ENCODE results near the gene NCAM1. TPM values are rescaled to one million over a fixed set of nuclear protein-coding genes. Genes with fewer than 3 reads are reported as not detected.

NCAM1 gene
- total and polyA plus RNA-seq, 2 experiments from 2014 or later = 0.76 to 1.6 TPM

DNA sequence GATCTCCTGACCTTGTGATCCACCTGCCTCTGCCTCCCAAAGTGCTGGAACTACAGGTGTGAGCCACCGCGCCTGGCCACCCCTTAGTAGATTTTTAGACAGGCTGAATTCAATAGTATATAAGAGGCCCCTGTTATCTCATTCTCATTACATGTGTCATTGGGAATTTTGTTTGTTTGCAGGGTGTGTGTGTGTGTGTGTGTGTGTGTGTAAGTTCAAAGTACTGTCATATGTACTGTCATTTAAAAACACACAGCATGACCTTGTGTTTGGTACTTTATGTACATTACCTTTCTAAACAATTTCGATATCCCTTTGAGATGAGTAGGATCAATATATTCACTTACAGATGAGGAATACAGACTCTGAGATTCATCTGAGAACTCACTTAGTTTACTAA, 234.5 kb downstream of the NCAM1 start (continued):
- TF ChIP-seq, protein P1, sequence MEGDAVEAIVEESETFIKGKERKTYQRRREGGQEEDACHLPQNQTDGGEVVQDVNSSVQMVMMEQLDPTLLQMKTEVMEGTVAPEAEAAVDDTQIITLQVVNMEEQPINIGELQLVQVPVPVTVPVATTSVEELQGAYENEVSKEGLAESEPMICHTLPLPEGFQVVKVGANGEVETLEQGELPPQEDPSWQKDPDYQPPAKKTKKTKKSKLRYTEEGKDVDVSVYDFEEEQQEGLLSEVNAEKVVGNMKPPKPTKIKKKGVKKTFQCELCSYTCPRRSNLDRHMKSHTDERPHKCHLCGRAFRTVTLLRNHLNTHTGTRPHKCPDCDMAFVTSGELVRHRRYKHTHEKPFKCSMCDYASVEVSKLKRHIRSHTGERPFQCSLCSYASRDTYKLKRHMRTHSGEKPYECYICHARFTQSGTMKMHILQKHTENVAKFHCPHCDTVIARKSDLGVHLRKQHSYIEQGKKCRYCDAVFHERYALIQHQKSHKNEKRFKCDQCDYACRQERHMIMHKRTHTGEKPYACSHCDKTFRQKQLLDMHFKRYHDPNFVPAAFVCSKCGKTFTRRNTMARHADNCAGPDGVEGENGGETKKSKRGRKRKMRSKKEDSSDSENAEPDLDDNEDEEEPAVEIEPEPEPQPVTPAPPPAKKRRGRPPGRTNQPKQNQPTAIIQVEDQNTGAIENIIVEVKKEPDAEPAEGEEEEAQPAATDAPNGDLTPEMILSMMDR (conservative IDR thresholded peaks at IDR 0.05; ENCODE audit: low read depth in 2 of 2) = no peak
- no peak for TF ChIP-seq ZNF331 (CRISPR knock-in tag; IDR thresholded peaks at IDR 0.05; ENCODE audit: low read depth)
- TF ChIP-seq EZH2phosphoT487 (IDR thresholded peaks at IDR 0.05; ENCODE audit: unreplicated experiment) = no peak

DNA sequence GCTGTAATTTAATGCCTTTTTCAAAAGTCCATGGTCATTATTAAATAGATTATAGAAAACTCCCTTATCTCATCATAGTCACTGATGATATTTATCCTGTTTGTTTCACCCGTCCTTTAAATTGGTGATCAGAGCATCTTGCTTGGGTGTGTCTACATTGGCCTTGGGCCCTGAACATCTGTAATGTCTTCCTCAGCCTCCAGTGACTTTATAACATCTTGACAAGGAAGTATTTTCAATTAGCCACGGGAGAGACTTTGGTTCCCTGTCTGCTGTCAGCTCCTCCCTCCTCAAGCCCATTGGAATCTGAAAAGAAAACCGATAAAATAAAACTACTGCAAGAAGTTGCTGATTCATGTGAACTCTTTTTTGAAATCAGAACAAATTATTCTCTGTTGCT, 236.2 kb downstream of the NCAM1 start:
- DNase-seq (ENCODE audit: low spot score) (no peak), ATAC-seq (no peak)
- Histone ChIP-seq H3K4me2 (no peak overlapping the region), H3K79me2 (replicated peaks; ENCODE audit: insufficient read depth) (no peaks in the 10 kb centered on the region), H3F3A (replicated peaks; ENCODE audit: low read depth) (no peaks in the 10 kb centered on the region), H3K27ac (ENCODE audit: low read depth) (no peak overlapping the region), H3K4me1 (ENCODE audit: insufficient read depth) (peaks cover 4% of the 10 kb centered on the region; the same call in 1 of the 2 replicates), H3K36me3 (ENCODE audit: insufficient read depth) (no peaks in the 10 kb centered on the region), H3K9me2 (ENCODE audit: insufficient read depth) (no peaks in the 10 kb centered on the region), H2AFZ (no peak overlapping the region), H3K27me3 (ENCODE audit: insufficient read depth) (no peaks in the 10 kb centered on the region), H3K4me3 (no peak overlapping the region), H4K20me1 (replicated peaks; ENCODE audit: insufficient read depth) (no peaks in the 10 kb centered on the region)
- no peaks in the 10 kb centered on the region for H3K36me3 Mint-ChIP-seq (ENCODE audit: low read depth)
- H3K9me3 Mint-ChIP-seq = no peaks in the 10 kb centered on the region
- no peak for TF ChIP-seq CREB1 (CRISPR knock-in tag; IDR thresholded peaks at IDR 0.05; ENCODE audit: low read depth)
- TF ChIP-seq, protein P2, sequence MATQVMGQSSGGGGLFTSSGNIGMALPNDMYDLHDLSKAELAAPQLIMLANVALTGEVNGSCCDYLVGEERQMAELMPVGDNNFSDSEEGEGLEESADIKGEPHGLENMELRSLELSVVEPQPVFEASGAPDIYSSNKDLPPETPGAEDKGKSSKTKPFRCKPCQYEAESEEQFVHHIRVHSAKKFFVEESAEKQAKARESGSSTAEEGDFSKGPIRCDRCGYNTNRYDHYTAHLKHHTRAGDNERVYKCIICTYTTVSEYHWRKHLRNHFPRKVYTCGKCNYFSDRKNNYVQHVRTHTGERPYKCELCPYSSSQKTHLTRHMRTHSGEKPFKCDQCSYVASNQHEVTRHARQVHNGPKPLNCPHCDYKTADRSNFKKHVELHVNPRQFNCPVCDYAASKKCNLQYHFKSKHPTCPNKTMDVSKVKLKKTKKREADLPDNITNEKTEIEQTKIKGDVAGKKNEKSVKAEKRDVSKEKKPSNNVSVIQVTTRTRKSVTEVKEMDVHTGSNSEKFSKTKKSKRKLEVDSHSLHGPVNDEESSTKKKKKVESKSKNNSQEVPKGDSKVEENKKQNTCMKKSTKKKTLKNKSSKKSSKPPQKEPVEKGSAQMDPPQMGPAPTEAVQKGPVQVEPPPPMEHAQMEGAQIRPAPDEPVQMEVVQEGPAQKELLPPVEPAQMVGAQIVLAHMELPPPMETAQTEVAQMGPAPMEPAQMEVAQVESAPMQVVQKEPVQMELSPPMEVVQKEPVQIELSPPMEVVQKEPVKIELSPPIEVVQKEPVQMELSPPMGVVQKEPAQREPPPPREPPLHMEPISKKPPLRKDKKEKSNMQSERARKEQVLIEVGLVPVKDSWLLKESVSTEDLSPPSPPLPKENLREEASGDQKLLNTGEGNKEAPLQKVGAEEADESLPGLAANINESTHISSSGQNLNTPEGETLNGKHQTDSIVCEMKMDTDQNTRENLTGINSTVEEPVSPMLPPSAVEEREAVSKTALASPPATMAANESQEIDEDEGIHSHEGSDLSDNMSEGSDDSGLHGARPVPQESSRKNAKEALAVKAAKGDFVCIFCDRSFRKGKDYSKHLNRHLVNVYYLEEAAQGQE (IDR thresholded peaks at IDR 0.05; ENCODE audit: unreplicated experiment) = no peak
- TF ChIP-seq ZNF114 (CRISPR knock-in tag; IDR thresholded peaks at IDR 0.05) = no peak
- no peak for TF ChIP-seq EZH2 (IDR thresholded peaks at IDR 0.05; ENCODE audit: low read depth, unreplicated experiment)
- TF ChIP-seq NANOG (IDR thresholded peaks at IDR 0.05; ENCODE audit: borderline replicate concordance) = no peak
- TF ChIP-seq, protein P1 (conservative IDR thresholded peaks at IDR 0.05; ENCODE audit: low read depth in 2 of 2) = no peak
- H3K27ac Mint-ChIP-seq = no peak overlapping the region
- peaks cover 2% of the 10 kb centered on the region for H3K27me3 Mint-ChIP-seq (ENCODE audit: insufficient read depth, low read depth, poor library complexity)
- no peak overlapping the region for H3K4me3 Mint-ChIP-seq
- H3K4me1 Mint-ChIP-seq = peaks cover 6% of the 10 kb centered on the region
